ENCODE data around the gene KCNE3.

Gene KCNE3

GRCh38 chr11:74471668-74472429, 4.5 kb upstream of the KCNE3 start:
- no peak for DNase-seq (ENCODE audit: low read depth, low spot score)

- DNase-seq (ENCODE audit: low read depth, low spot score) = no peak
Observed at GRCh38 chr11:74471037-74471436, 3.7 kb upstream of the KCNE3 start.

DNA sequence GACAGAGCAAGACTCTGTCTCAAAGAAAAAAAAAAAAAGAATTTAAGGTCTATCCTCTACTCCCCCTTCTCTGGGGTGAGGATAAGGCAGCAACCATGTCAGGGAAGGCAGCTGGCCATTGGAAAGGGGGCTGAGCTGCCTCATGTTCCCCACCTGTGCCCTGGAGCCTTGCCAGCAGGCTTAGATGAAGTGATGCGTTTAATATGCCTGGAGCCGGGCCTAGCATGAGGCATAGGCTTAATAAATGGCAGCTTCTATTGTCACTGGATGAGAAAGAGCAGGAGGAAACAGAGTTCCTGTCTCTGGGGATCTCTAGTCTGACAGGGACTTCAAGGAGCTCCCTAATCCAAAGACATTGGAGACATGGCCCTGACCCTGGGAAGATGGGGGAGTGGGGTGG, 3.2 kb upstream of the KCNE3 start:
- no peak for DNase-seq (ENCODE audit: low read depth, low spot score)

GRCh38 chr11:74468936-74469335, 1.6 kb upstream of the KCNE3 start:
- no peak for DNase-seq (ENCODE audit: low read depth, low spot score)

GRCh38 chr11:74468521-74468920, 1.2 kb upstream of the KCNE3 start:
- no peak for DNase-seq (ENCODE audit: low read depth, low spot score)

DNA sequence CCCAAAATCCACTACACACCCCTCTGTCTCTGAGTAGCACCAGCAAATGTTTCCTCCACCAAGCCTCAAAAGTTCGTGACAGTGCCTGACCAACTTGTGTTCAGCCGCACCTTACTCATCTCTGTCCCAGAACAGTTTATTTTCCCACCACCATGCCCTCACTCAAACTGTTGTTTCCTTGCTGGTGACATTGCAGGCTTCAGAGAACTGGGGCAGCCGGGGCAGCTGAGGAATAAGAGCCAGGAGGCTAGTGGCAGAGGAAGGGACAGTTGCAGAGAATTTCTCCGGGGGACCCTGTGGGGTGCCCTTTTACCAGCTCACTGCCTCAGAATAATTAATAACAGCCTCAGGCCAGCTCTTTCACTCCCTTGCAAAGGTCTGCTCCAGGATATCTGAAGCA, 709 bp upstream of the KCNE3 start:
- no peak for DNase-seq (ENCODE audit: low read depth, low spot score)

DNA sequence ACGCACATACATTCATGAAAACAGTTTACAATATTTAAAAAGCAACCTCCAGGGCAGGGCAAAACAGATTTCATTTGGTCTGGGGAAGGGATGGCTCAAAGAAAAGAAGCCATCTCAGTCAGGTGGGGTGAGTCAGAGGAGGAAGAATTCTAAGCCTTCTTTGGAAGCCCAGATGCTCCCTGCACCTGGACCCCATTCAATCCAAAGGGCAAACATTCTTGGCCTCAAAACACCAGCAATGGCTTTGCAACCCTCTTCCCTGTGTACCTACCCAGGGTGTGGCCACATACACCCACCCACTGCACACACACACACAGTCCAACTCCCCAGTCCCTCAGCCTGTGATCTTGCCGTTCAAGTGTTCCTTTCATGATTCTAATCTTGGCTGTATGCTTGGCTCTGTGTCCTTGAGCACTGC, 2.0 kb downstream of the KCNE3 start:
- DNase-seq (ENCODE audit: low read depth, low spot score) = no peak

DNA sequence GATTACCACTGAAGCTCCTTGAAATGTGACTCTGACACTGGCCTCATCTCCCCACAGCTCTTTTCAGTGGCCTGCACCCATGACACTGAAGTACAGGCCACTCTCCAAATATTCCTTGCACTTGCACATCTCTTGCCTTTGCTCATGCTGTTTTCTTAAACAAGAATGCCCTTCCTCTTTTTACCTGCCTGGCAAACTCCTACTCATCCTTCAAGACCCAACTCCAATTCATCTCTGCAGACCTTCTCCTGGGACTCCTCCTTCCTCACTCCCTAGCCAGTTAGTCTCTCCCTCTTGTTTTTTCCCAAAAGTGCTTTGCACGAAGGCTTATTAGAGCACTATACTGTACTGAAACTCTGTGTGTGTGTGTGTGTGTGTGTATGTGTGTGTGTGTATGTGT, 2.6 kb downstream of the KCNE3 start:
- no peak for DNase-seq (ENCODE audit: low read depth, low spot score)

DNA sequence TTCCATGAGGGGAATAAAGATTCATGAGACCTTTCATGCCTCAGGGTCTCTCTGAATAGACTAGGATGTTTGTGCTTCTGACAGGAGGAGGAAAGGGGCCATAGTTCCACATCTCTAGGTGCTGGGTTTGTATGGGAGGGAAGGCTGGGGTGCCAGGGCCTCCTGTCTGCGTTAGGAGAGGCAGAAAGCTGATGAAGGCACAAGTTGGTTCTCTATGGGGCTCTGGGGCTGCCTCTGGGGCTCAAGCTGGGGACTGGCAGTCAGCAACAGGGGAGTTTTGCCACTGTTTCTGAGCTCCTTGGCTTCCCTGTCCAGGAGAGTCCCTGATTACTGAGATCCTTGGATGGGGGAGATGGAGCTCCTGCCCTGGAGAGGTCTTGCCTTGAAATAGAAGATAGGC, 4.1 kb downstream of the KCNE3 start:
- DNase-seq (ENCODE audit: low read depth, low spot score) = no peak

DNA sequence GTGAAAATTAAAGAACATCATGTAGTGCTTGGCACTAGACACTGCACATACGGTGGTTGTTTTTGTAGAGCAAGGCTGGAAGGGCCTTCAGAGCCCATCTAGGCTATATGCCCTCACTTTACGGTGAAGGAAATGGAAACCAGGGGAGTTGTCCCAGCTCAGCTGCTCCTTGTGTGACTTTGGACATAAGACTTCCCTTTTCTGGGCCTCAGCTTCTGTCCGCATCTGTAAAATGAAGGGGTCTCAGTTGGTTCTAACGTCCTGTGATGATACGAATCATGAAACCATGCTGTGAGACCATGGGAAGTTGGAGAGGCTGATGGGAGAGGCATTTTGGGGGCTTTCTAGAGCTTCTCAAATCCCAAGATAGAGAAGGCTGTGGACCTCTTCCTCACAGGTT, 4.7 kb downstream of the KCNE3 start:
- DNase-seq (ENCODE audit: low read depth, low spot score) = no peak

DNA sequence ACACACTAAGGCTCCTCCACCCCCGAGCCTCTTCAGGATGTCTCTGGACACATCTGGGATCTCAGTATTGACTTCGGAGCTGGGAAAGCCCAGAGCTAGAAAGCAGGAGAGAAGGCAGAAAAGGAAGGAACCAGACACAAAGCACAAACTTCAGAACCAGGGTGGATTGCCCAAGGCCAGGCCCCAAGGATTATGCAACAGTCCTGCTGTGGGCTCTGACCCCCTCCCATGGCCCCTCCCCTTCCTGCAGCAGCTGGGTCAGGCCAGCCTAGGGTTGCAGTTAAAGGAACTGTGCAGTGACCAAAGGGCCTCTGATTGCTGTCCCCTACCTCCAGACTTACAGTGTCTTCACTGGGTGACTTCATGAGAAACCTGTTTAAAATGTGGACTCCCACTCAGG, 5.3 kb downstream of the KCNE3 start:
- no peak for DNase-seq (ENCODE audit: low read depth, low spot score)

DNA sequence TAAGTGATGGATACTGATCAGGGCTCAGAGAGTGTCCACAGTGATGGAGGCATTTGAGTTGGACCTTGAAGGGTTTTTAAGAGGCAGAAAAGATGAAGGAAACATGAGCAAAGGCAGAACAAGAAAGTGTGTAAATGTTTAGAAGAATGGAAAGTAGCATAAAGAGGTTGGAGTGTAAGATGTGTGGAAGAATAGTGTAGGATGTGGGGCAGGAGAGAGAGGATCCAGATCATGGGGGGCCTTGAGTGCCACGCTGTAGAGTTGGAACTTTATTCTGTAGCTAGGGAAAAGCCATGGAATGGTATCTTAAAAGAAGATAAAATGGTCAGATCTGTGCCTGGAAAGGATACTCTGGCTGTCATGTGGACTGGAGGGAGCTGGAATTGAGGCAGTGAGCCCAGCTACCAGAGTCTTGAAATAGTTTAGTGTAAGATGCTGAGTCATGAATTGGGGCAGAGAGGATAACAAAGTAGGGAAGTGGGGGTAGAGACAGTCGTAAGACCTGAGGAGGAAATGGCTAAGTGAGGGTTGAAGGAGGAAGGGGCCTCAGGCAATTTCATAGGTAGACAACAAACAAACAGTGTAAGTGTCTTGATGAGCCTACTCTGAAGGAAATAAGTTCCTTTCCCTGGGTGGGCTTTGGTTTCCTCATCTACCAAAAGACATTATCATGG, 6.7 kb downstream of the KCNE3 start:
- DNase-seq (ENCODE audit: low read depth, low spot score) = no peak

GRCh38 chr11:74460065-74460464, 7.3 kb downstream of the KCNE3 start:
- no peak for DNase-seq (ENCODE audit: low read depth, low spot score)

DNA sequence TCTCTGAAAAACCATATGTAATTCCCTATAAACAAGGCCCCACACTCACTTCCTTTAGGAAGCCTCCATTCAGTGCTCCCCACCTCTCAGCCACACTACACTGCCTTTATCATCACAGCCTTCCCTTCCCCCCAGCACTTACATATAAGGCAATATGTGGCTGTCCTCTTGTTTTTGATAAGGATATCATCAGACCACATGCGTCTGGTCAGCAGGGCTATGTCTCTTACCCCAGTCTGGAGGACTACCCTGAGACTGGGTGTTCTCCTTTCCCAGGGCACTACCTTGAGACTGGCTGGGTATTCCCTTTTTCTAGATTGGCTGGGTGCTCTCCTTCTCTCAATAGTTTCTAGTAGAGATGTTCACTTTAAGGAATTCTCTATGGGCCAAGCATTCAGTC, 7.8 kb downstream of the KCNE3 start:
- no peak for DNase-seq (ENCODE audit: low read depth, low spot score)

DNA sequence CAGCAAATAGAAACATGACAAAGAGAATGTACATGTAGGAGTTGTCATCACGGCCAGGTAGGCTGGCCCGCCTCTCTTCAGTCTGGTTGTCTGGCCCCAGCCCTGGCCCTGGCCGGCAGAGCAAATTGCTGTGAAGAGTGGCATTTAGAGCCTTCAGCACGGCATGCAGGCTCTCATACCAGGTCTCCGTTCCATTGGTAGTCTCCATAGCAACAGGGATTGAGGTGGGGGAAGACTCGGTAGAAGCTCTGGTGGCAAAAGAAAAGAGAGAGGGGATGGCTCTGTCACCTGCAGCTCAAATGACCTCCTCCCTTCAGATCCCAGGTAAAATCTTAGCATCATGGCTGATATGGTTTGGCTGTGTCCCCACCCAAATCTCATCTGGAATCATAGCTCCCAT, 10.0 kb downstream of the KCNE3 start:
- no peak for DNase-seq (ENCODE audit: low read depth, low spot score)

- peak; percentile 46 for DNase-seq (ENCODE audit: low read depth, low spot score)
Observed at GRCh38 chr11:74453373-74453975, 13.9 kb downstream of the KCNE3 start.

DNA sequence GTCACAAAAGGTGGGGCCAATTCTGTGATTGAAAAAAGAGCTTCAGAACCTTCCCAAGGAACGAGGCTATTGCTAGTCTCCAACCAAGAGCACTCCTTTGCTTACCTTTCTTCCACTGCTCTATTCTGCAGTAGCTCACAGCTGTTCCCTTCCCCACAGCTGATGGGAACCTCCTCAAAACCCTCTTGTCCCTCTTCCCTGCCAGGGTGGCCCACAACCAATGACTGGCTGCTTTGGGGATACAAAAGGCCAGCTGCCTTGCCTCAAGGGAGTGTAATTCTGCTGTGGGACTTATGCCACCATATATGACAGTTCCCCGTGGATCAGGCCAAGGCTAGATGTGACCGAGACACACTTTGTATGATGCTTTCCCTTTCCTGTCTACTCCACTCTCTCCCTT, 15.0 kb downstream of the KCNE3 start:
- DNase-seq (ENCODE audit: low read depth, low spot score) = no peak

GRCh38 chr11:74450318-74450717, 17.0 kb downstream of the KCNE3 start:
- DNase-seq (ENCODE audit: low read depth, low spot score) = no peak

GRCh38 chr11:74449369-74449931, 17.9 kb downstream of the KCNE3 start:
- DNase-seq (ENCODE audit: low read depth, low spot score) = peak; percentile 61

DNA sequence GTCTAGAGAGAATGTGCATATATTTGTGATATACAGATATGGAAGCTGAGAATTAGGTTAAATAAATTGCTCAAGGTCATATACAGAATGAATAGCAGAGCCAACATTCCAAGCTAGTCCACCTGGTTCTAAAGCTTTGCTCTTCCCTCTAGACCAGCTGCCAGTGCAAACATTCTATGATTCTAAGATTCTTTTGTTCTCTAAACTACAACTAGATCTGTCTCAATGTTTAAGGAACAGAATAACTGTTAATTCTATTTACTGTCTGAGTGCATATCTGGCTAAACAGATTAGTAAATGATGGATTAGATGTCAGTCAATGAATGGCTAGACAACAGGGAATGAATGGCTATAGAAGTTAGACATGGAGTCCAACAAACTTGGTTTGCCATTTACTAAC, 19.6 kb downstream of the KCNE3 start:
- DNase-seq (ENCODE audit: low read depth, low spot score) = no peak

DNA sequence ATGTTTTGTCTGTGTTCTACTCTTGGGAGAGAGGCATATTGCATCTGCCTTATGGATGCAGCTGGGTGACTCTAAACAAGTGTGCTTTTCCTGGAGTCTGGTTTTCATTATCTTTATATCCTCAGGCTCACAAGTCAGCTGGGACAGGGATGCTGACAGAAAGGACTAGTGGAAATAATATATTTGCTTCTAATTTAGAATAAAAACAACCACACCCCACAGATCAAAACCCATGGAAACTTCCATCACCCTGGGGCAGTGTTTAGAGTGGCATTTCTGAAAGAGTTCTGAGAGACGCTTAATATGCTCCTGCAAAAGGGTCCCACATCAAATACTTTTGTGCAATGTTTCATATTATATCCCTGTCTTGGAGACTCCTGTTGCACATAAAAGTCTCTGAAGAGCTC, 20.8 kb downstream of the KCNE3 start:
- DNase-seq (ENCODE audit: low read depth, low spot score) = no peak

DNA sequence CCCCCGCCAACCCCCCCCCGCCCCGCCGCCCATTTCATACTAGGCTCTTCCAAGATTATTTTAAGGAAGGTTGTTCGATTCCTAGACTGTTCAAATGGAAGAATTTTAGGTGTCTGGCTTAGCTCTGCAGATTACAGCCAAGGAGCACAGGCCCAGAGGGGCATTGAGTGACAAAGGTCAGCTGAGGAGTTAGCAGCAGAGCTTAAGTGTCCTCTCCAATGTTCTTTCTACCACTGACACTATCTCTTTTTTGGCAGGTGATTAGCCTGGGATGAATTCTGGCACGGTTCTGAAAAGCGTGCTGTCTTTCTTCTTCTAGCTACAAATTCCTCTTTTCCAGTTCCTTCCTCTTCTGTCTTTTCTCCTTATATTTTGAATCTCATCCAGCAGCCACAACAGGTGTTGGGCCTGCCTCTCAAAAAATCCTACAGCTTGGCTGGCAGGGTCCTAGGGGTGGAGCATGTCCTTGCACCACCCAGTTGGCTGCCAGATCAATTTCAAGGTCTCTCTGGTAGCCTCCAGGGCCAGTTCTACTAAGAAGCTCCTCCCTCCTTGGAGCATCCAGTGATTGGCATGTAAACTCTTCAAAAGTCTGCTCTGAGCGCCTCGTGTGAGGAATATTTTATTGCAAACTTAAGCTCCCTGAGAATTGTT, 23.0 kb downstream of the KCNE3 start:
- no peak for DNase-seq (ENCODE audit: low read depth, low spot score)

Measured in smooth muscle cell of the brain vasculature (primary cell).